Putamen (tissue), 1 donor: ENCODE measurements around the gene ZNF365.

Source experiments
- DNase-seq: peaks from one replicate; pipeline ENCODE4 v3.0.0-alpha.2; 2016; ENCODE audit warnings: low spot score

The ZNF365 gene

GRCh38 chr10:62414359-62414758 lies 40.2 kb downstream of the ZNF365 start:
- no peak for DNase-seq

- no peak for DNase-seq
These were observed 48.0 kb downstream of the ZNF365 start for GRCh38 chr10:62422068-62422590.

- no peak for DNase-seq
These were observed 49.9 kb downstream of the ZNF365 start for GRCh38 chr10:62424026-62424425.

- DNase-seq = peak; percentile 66
These were observed 51.9 kb downstream of the ZNF365 start for GRCh38 chr10:62426086-62426485.

GRCh38 chr10:62426600-62426999 lies 52.4 kb downstream of the ZNF365 start:
- DNase-seq = no peak

- DNase-seq = no peak
These were observed 56.7 kb downstream of the ZNF365 start for GRCh38 chr10:62430881-62431280.

DNA sequence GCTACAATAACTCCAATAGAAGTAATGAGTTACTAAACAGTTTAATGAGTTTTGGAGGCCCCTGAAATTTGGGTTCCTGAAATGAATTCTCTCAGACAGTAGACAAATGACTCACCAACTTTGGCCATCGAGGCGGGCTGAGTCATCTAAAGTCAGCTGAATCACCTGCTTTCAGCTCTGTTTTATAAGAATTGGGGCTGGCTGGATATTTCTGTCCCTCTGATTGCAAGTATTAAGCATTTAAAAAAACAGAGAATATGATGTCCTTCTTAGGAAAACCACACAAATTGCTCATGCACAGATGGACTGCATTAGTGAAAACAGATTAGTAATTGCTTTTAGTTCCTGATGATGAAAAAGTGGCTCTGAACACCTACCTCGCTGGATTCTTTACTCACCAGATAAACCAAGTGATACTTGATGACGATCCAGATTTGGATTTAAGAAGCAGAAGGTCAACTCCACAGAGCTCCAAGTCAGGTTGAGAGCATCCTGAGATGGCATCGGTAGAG lies 59.1 kb downstream of the ZNF365 start:
- no peak for DNase-seq

- no peak for DNase-seq
These were observed 59.7 kb downstream of the ZNF365 start for GRCh38 chr10:62433901-62434300.

DNA sequence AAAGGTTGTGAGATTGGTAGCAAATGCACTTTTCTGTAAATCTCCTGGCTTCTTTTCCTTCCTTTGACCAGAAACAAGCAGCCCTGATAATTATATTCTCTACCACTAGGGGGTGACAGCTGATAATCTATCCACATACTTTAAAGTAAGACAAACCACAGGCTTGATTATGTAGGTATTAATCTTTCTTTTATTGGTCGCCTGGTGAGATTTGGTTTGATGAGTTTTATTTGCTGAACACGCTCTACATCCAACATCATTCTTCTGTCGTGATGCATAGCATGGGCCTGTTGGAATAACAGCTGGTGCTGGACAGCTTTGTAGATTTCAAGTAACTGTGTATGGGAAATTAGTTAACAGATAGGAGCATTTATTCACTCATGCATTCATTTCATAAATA lies 63.5 kb downstream of the ZNF365 start:
- peak; percentile 68 for DNase-seq

- peak; percentile 65 for DNase-seq
These were observed 67.8 kb downstream of the ZNF365 start for GRCh38 chr10:62442006-62442405.

DNA sequence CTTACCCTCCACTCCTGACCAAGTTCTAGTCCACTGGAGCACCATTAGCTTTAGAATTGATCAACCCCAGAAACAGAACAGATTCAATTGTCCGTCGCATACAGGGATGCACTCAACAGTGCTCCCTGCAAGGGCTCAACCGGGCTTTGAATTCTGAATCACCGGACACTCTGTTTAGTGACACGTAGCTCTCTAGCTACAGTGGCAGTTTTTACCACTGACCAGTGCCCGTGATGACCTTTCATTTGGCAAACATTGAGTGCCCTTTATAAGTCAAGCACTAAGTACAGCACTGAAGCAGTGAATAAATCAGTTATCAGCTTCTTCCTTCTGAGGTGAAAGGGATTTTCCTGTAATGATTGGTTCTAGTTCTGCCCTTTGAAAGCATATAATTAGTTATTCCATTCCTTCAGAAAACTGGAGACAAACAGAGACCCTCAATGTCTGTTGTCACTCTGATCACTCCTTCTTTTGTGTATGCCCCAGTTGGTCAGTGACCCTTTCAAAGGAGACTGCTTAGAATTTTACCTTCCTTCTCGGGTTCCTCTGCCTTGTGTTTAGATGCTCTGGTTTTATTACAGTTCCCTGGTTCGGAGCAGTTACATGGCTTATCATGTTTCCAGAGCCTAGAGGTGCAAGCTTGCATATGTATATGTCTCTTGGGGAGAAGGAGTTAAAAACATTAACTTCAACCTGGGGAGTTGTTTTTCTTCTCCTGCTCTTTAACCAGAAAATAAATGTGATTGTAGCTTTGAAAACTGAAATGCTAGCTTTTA lies 68.9 kb downstream of the ZNF365 start:
- no peak for DNase-seq

GRCh38 chr10:62443866-62444265 lies 69.7 kb downstream of the ZNF365 start:
- DNase-seq = no peak

- DNase-seq = no peak
These were observed 72.5 kb downstream of the ZNF365 start for GRCh38 chr10:62446627-62447026.

GRCh38 chr10:62450912-62451610 lies 76.9 kb downstream of the ZNF365 start:
- no peak for DNase-seq

GRCh38 chr10:62451611-62451975 lies 77.4 kb downstream of the ZNF365 start:
- DNase-seq = no peak
